Neural cell (in vitro differentiated cells): ENCODE measurements around the gene PADI2.

Experiments
- CTCF ChIP-seq: fragments of 450-650 bp; IDR thresholded peaks from 2 replicates; pipeline ENCODE4 v1.5.1; 2014; ENCODE audit warnings: antibody characterized with exemption, mild to moderate bottlenecking, moderate library complexity; ENCODE audit not compliant: poor library complexity, severe bottlenecking
- EP300 ChIP-seq: fragments of 450-650 bp; conservative IDR thresholded peaks from 2 replicates; pipeline ENCODE4 v1.6.1; 2014; ENCODE audit warnings: antibody characterized with exemption, mild to moderate bottlenecking, moderate library complexity; ENCODE audit not compliant: poor library complexity, severe bottlenecking
- TAF1 ChIP-seq: IDR thresholded peaks from 2 replicates; pipeline ENCODE4 v1.6.1; 2012; ENCODE audit warnings: low read depth

DNA sequence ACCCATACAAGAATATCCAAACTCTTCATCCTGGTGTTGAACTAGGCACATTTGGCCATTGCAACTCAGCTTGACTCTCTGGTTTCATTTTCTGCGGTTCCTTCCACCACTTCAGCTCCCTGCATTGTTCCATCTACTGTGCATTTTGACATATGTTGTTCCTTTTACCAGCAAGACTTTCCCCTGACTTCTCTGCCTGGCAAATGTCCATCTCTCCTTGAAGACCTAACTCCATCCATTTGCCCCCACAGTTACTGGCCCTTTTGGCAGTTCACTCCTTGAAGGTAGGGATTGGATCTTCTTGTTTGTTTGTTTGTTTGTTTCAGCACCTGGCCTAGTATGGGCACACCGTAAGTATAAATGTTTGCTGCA, 8.7 kb downstream of the PADI2 start:
- no peak for TF ChIP-seq EP300
- no peak for TF ChIP-seq CTCF
- TF ChIP-seq TAF1 = no peak
